ENCODE data around the gene FLT3LG. TPM values are rescaled to one million over a fixed set of nuclear protein-coding genes. Genes with fewer than 3 reads are reported as not detected.

Gene FLT3LG
- total RNA-seq, 2 donors from 2014 or later, result 33.5 to 80.4 TPM

GRCh38 chr19:49491030-49491803, 17.2 kb downstream of the FLT3LG start:
- ATAC-seq, result no peak
- H3K27ac Mint-ChIP-seq, result peak overlapping the region; percentile 56 to 99
- no peak for DNase-seq (ENCODE audit: low spot score)
- H3K9me3 Mint-ChIP-seq, result no peaks in the 10 kb centered on the region
- peaks cover 31% of the 10 kb centered on the region for H3K36me3 Mint-ChIP-seq
- peaks cover 43 to 46% of the 10 kb centered on the region in 2 donors for H3K4me1 Mint-ChIP-seq (ENCODE audit: low read depth in 2 of 2)
- H3K27me3 Mint-ChIP-seq, result no peaks in the 10 kb centered on the region
- peak overlapping the region; percentile 98 for H3K4me3 Mint-ChIP-seq

GRCh38 chr19:49491804-49492572, 18.0 kb downstream of the FLT3LG start:
- Mint-ChIP-seq H3K36me3 (peaks cover 36% of the 10 kb centered on the region), H3K4me3 (peak overlapping the region; percentile 32), H3K4me1 (ENCODE audit: low read depth in 2 of 2) (peaks cover 46 to 47% of the 10 kb centered on the region in 2 donors), H3K27me3 (no peaks in the 10 kb centered on the region), H3K9me3 (no peaks in the 10 kb centered on the region), H3K27ac (peak overlapping the region; percentile 75 to 99)
- DNase-seq (ENCODE audit: low spot score) (no peak), ATAC-seq (no peak)

GRCh38 chr19:49492573-49493405, 18.8 kb downstream of the FLT3LG start:
- no peak for DNase-seq (ENCODE audit: low spot score)
- Mint-ChIP-seq H3K27me3 (no peaks in the 10 kb centered on the region), H3K9me3 (no peaks in the 10 kb centered on the region), H3K27ac (peak overlapping the region; percentile 75 to 99), H3K4me3 (peak overlapping the region; percentile 45), H3K4me1 (ENCODE audit: low read depth in 2 of 2) (peaks cover 45 to 55% of the 10 kb centered on the region in 2 donors), H3K36me3 (peaks cover 40% of the 10 kb centered on the region)
- ATAC-seq, result no peak

- Mint-ChIP-seq H3K4me3 (peak overlapping the region; percentile 99), H3K9me3 (no peaks in the 10 kb centered on the region), H3K27me3 (no peaks in the 10 kb centered on the region), H3K36me3 (peaks cover 30% of the 10 kb centered on the region), H3K27ac (peak overlapping the region; percentile 96 to 99), H3K4me1 (ENCODE audit: low read depth in 2 of 2) (peaks cover 46 to 59% of the 10 kb centered on the region in 2 donors)
- ATAC-seq, result no peak
- DNase-seq (ENCODE audit: low spot score), result no peak
Measured at GRCh38 chr19:49496574-49497008, 22.6 kb downstream of the FLT3LG start.

GRCh38 chr19:49497047-49497788, 23.2 kb downstream of the FLT3LG start:
- ATAC-seq, result no peak
- Mint-ChIP-seq H3K36me3 (peaks cover 26% of the 10 kb centered on the region), H3K4me1 (ENCODE audit: low read depth in 2 of 2) (peaks cover 46 to 53% of the 10 kb centered on the region in 2 donors)

GRCh38 chr19:49497789-49498103, 23.7 kb downstream of the FLT3LG start:
- Mint-ChIP-seq H3K27me3 (no peaks in the 10 kb centered on the region), H3K36me3 (peaks cover 21% of the 10 kb centered on the region), H3K9me3 (no peaks in the 10 kb centered on the region), H3K4me3 (peak overlapping the region; percentile 99), H3K4me1 (ENCODE audit: low read depth in 2 of 2) (peaks cover 44 to 48% of the 10 kb centered on the region in 2 donors), H3K27ac (peak overlapping the region; percentile 96 to 99)
- ATAC-seq, result no peak
- DNase-seq (ENCODE audit: low spot score), result no peak

More at GRCh38 chr19:49497047-49497788, 23.2 kb downstream of the FLT3LG start:
- Mint-ChIP-seq H3K4me3 (peak overlapping the region; percentile 99), H3K27me3 (no peaks in the 10 kb centered on the region), H3K27ac (peak overlapping the region; percentile 96 to 99), H3K9me3 (no peaks in the 10 kb centered on the region)
- no peak for DNase-seq (ENCODE audit: low spot score)

- Mint-ChIP-seq H3K9me3 (no peaks in the 10 kb centered on the region), H3K27ac (peak overlapping the region; percentile 96 to 99), H3K4me1 (ENCODE audit: low read depth in 2 of 2) (peaks cover 40 to 42% of the 10 kb centered on the region in 2 donors), H3K27me3 (no peaks in the 10 kb centered on the region), H3K36me3 (peaks cover 17% of the 10 kb centered on the region), H3K4me3 (peak overlapping the region; percentile 99)
- DNase-seq (ENCODE audit: low spot score) (no peak), ATAC-seq (no peak)
Measured at GRCh38 chr19:49498475-49498874, 24.5 kb downstream of the FLT3LG start.

- Mint-ChIP-seq H3K27ac (peak overlapping the region; percentile 96 to 99), H3K4me1 (ENCODE audit: low read depth in 2 of 2) (peaks cover 40 to 42% of the 10 kb centered on the region in 2 donors), H3K36me3 (peaks cover 17% of the 10 kb centered on the region), H3K27me3 (no peaks in the 10 kb centered on the region), H3K9me3 (no peaks in the 10 kb centered on the region), H3K4me3 (peak overlapping the region; percentile 99)
- DNase-seq (ENCODE audit: low spot score) (no peak), ATAC-seq (no peak)
Measured at GRCh38 chr19:49499030-49499670, 25.1 kb downstream of the FLT3LG start.

GRCh38 chr19:49502866-49503581, 29.0 kb downstream of the FLT3LG start:
- Mint-ChIP-seq H3K27ac (peak overlapping the region; percentile 22 to 52), H3K9me3 (no peaks in the 10 kb centered on the region), H3K27me3 (no peaks in the 10 kb centered on the region), H3K4me3 (no peak overlapping the region), H3K4me1 (ENCODE audit: low read depth in 2 of 2) (peaks cover 28 to 31% of the 10 kb centered on the region in 2 donors), H3K36me3 (peaks cover 1% of the 10 kb centered on the region)
- ATAC-seq (no peak), DNase-seq (ENCODE audit: low spot score) (no peak)

- H3K9me3 Mint-ChIP-seq, result no peaks in the 10 kb centered on the region
- DNase-seq (ENCODE audit: low spot score) (no peak), ATAC-seq (no peak)
- H3K4me3 Mint-ChIP-seq, result no peak overlapping the region
- H3K27me3 Mint-ChIP-seq, result no peaks in the 10 kb centered on the region
- no peaks in the 10 kb centered on the region for H3K36me3 Mint-ChIP-seq
- no peak overlapping the region for H3K27ac Mint-ChIP-seq
- H3K4me1 Mint-ChIP-seq (ENCODE audit: low read depth in 2 of 2), result peaks cover 26 to 30% of the 10 kb centered on the region in 2 donors
Measured at GRCh38 chr19:49503582-49503962, 29.6 kb downstream of the FLT3LG start.

- ATAC-seq, result peak; percentile 76 to 82
- no peak overlapping the region for H3K4me3 Mint-ChIP-seq
Measured at GRCh38 chr19:49506575-49507105, 32.6 kb downstream of the FLT3LG start.

More at GRCh38 chr19:49506575-49507105, 32.6 kb downstream of the FLT3LG start:
- Mint-ChIP-seq H3K36me3 (no peaks in the 10 kb centered on the region), H3K9me3 (no peaks in the 10 kb centered on the region), H3K27me3 (no peaks in the 10 kb centered on the region), H3K27ac (no peak overlapping the region), H3K4me1 (ENCODE audit: low read depth in 2 of 2) (peaks cover 7 to 13% of the 10 kb centered on the region in 2 donors)
- DNase-seq (ENCODE audit: low spot score), result peak; percentile 83
